SK-N-SH (cell line): Measurements from ENCODE around the gene INTU.

Source experiments
- POLR2AphosphoS5 ChIP-seq: IDR thresholded peaks from 2 replicates; pipeline ENCODE4 v1.6.1; 2012; ENCODE audit warnings: low read depth, low read length
- RCOR1 ChIP-seq: fragments of 150-350 bp; IDR thresholded peaks from 2 replicates; pipeline ENCODE4 v1.6.1; 2017; ENCODE audit warnings: antibody characterized with exemption, low read length
- TCF12 ChIP-seq: IDR thresholded peaks from 2 replicates; pipeline ENCODE4 v1.4.0; 2012
- TF ChIP-seq, protein P1 (sequence below): fragments of 200-600 bp; sonication (generic); IDR thresholded peaks from 2 replicates; pipeline ENCODE4 v1.6.1; 2017; ENCODE audit warnings: antibody characterized with exemption, mild to moderate bottlenecking, moderate library complexity

GRCh38 chr4:127622621-127622920, 10.2 kb upstream of the INTU start:
- TF ChIP-seq TCF12: no peak
- TF ChIP-seq POLR2AphosphoS5: no peak
- no peak for TF ChIP-seq RCOR1
- TF ChIP-seq, protein P1, sequence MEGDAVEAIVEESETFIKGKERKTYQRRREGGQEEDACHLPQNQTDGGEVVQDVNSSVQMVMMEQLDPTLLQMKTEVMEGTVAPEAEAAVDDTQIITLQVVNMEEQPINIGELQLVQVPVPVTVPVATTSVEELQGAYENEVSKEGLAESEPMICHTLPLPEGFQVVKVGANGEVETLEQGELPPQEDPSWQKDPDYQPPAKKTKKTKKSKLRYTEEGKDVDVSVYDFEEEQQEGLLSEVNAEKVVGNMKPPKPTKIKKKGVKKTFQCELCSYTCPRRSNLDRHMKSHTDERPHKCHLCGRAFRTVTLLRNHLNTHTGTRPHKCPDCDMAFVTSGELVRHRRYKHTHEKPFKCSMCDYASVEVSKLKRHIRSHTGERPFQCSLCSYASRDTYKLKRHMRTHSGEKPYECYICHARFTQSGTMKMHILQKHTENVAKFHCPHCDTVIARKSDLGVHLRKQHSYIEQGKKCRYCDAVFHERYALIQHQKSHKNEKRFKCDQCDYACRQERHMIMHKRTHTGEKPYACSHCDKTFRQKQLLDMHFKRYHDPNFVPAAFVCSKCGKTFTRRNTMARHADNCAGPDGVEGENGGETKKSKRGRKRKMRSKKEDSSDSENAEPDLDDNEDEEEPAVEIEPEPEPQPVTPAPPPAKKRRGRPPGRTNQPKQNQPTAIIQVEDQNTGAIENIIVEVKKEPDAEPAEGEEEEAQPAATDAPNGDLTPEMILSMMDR: no peak
